ENCODE results near the gene TMEM82.

DNA sequence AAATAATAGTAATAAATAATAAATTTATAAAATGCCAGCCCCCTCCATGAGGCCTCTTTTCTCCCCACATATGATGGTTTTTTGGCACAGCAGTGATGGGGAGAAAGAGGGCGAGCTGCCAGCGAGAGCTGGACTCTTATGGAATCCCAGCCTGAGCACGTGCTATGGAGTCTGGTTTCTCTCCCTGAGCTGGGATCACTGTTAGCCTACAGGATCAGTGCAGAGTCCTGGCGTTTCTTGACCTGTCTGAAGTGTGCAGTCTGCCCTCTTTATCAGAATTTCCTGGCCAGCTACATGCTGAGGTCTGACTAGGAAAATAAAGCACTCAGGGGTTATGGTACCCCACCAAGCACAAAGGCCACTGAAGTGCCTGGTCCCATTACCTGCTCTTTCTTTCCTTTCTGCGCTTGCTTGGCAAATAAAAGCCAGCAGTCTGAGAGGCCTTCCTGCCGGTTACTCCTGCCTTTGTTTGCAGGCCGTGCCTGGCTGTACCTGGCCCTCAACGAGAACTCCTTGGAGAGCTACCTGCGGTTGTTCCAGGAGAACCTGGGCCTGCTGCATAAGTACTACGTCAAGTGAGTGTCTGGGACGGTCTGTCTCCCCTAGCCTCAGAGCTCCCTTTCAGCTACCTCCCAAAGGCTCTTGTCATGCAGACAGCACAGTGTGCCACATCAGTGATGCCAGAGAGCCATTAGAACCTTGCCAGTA is 24.7 kb upstream of the TMEM82 start:
- TF ChIP-seq, protein P1, sequence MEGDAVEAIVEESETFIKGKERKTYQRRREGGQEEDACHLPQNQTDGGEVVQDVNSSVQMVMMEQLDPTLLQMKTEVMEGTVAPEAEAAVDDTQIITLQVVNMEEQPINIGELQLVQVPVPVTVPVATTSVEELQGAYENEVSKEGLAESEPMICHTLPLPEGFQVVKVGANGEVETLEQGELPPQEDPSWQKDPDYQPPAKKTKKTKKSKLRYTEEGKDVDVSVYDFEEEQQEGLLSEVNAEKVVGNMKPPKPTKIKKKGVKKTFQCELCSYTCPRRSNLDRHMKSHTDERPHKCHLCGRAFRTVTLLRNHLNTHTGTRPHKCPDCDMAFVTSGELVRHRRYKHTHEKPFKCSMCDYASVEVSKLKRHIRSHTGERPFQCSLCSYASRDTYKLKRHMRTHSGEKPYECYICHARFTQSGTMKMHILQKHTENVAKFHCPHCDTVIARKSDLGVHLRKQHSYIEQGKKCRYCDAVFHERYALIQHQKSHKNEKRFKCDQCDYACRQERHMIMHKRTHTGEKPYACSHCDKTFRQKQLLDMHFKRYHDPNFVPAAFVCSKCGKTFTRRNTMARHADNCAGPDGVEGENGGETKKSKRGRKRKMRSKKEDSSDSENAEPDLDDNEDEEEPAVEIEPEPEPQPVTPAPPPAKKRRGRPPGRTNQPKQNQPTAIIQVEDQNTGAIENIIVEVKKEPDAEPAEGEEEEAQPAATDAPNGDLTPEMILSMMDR (IDR thresholded peaks at IDR 0.05; ENCODE audit: low read depth, low read length): no peak
- TF ChIP-seq EZH2phosphoT487 (IDR thresholded peaks at IDR 0.05; ENCODE audit: low read depth): no peak
